PC-3 (cell line): ENCODE data around the gene CLEC16A.

Experiments
- EZH2 ChIP-seq: fragments of 300-600 bp; sonication (generic); IDR thresholded peaks from one replicate; pipeline ENCODE4 v1.6.1; 2017; ENCODE audit warnings: antibody characterized with exemption, mild to moderate bottlenecking, low read length; ENCODE audit not compliant: unreplicated experiment
- EZH2phosphoT487 ChIP-seq: fragments of 300-600 bp; sonication (generic); IDR thresholded peaks from 2 replicates; pipeline ENCODE4 v1.6.1; 2018; ENCODE audit warnings: mild to moderate bottlenecking, antibody characterized with exemption, low read length, borderline replicate concordance
- TF ChIP-seq, protein P1 (sequence below): fragments of 300-600 bp; sonication (generic); conservative IDR thresholded peaks from 2 replicates; pipeline ENCODE4 v1.5.1; 2017; ENCODE audit warnings: antibody characterized with exemption, low read depth, mild to moderate bottlenecking, low read length

DNA sequence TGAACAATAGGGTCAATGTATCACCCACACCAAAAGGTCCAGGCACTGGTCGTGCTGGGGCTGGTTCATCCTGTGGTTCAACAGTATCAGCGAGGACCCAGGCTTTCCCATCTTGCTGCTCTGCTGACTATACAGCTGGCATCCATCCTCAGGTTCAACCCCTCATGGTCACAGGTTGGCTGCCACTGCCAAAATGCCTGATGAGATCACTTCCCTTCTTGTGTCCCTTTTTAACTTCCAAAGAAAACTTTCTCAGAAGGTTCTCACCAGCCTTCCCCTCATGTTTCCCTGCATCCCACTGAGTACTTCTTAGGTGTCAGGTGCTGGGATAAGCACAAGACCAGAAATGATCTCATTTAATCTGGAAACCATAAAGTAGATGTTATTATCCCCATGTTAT lies 25.7 kb downstream of the CLEC16A start:
- TF ChIP-seq, protein P1, sequence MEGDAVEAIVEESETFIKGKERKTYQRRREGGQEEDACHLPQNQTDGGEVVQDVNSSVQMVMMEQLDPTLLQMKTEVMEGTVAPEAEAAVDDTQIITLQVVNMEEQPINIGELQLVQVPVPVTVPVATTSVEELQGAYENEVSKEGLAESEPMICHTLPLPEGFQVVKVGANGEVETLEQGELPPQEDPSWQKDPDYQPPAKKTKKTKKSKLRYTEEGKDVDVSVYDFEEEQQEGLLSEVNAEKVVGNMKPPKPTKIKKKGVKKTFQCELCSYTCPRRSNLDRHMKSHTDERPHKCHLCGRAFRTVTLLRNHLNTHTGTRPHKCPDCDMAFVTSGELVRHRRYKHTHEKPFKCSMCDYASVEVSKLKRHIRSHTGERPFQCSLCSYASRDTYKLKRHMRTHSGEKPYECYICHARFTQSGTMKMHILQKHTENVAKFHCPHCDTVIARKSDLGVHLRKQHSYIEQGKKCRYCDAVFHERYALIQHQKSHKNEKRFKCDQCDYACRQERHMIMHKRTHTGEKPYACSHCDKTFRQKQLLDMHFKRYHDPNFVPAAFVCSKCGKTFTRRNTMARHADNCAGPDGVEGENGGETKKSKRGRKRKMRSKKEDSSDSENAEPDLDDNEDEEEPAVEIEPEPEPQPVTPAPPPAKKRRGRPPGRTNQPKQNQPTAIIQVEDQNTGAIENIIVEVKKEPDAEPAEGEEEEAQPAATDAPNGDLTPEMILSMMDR = no peak
- TF ChIP-seq EZH2 (no peak), EZH2phosphoT487 (no peak)
